ENCODE measurements around the gene DCTD.

Gene DCTD

GRCh38 chr4:182855312-182855711 is 61.9 kb downstream of the DCTD start:
- no peak overlapping the region for H2AFZ ChIP-seq (ENCODE audit: low read length)
- TF ChIP-seq EZH2 (optimal IDR thresholded peaks at IDR 0.05; ENCODE audit: low read depth, low read length) = no peak
- no peak for TF ChIP-seq EZH2phosphoT487 (IDR thresholded peaks at IDR 0.05; ENCODE audit: low read length)
- no peak for TF ChIP-seq CTCF (IDR thresholded peaks at IDR 0.05; ENCODE audit: low read length)
- H3F3A ChIP-seq (ENCODE audit: insufficient read depth, low read length) = no peaks in the 10 kb centered on the region
- H3K4me2 ChIP-seq (ENCODE audit: low read depth, low read length) = no peak overlapping the region
- no peaks in the 10 kb centered on the region for H3K9me3 ChIP-seq (replicated peaks; ENCODE audit: insufficient read depth, low read length)
- DNase-seq = no peak
- no peaks in the 10 kb centered on the region for H3K4me1 ChIP-seq (ENCODE audit: low read length)
- no peaks in the 10 kb centered on the region for H3K36me3 ChIP-seq (replicated peaks; ENCODE audit: insufficient read depth, low read length)
- no peak overlapping the region for H3K27ac ChIP-seq (ENCODE audit: low read length)
- no peak overlapping the region for H3K4me3 ChIP-seq (ENCODE audit: low read length)
- no peaks in the 10 kb centered on the region for H3K79me2 ChIP-seq (ENCODE audit: low read length)
- no peaks in the 10 kb centered on the region for H4K20me1 ChIP-seq (ENCODE audit: insufficient read depth, low read length)
- no peaks in the 10 kb centered on the region for H3K27me3 ChIP-seq (replicated peaks; ENCODE audit: insufficient read depth, low read length)
- H3K9ac ChIP-seq (ENCODE audit: low read length) = no peak overlapping the region
- no peaks in the 10 kb centered on the region for H3K9me2 ChIP-seq (replicated peaks; ENCODE audit: insufficient read depth, low read length)

GRCh38 chr4:182854466-182854865 is 62.7 kb downstream of the DCTD start:
- no peaks in the 10 kb centered on the region for H3K9me3 ChIP-seq (replicated peaks; ENCODE audit: insufficient read depth, low read length)
- no peak overlapping the region for H2AFZ ChIP-seq (ENCODE audit: low read length)
- no peak for DNase-seq
- no peaks in the 10 kb centered on the region for H3K4me1 ChIP-seq (ENCODE audit: low read length)
- no peaks in the 10 kb centered on the region for H4K20me1 ChIP-seq (ENCODE audit: insufficient read depth, low read length)
- no peak overlapping the region for H3K9ac ChIP-seq (ENCODE audit: low read length)
- no peak overlapping the region for H3K4me2 ChIP-seq (ENCODE audit: low read depth, low read length)
- no peaks in the 10 kb centered on the region for H3F3A ChIP-seq (ENCODE audit: insufficient read depth, low read length)
- no peaks in the 10 kb centered on the region for H3K27me3 ChIP-seq (replicated peaks; ENCODE audit: insufficient read depth, low read length)
- H3K27ac ChIP-seq (ENCODE audit: low read length) = no peak overlapping the region
- no peak overlapping the region for H3K4me3 ChIP-seq (ENCODE audit: low read length)
- H3K9me2 ChIP-seq (replicated peaks; ENCODE audit: insufficient read depth, low read length) = no peaks in the 10 kb centered on the region
- H3K79me2 ChIP-seq (ENCODE audit: low read length) = no peaks in the 10 kb centered on the region
- no peaks in the 10 kb centered on the region for H3K36me3 ChIP-seq (replicated peaks; ENCODE audit: insufficient read depth, low read length)
- TF ChIP-seq CTCF (IDR thresholded peaks at IDR 0.05; ENCODE audit: low read length) = no peak

- no peak for DNase-seq
- TF ChIP-seq EZH2 (optimal IDR thresholded peaks at IDR 0.05; ENCODE audit: low read depth, low read length) = no peak
- no peak for TF ChIP-seq CTCF (IDR thresholded peaks at IDR 0.05; ENCODE audit: low read length)
- TF ChIP-seq EZH2phosphoT487 (IDR thresholded peaks at IDR 0.05; ENCODE audit: low read length) = no peak
- no peaks in the 10 kb centered on the region for H3K9me2 ChIP-seq (replicated peaks; ENCODE audit: insufficient read depth, low read length)
- H3K27me3 ChIP-seq (replicated peaks; ENCODE audit: insufficient read depth, low read length) = no peaks in the 10 kb centered on the region
- no peaks in the 10 kb centered on the region for H4K20me1 ChIP-seq (ENCODE audit: insufficient read depth, low read length)
- no peaks in the 10 kb centered on the region for H3K9me3 ChIP-seq (replicated peaks; ENCODE audit: insufficient read depth, low read length)
- no peak overlapping the region for H2AFZ ChIP-seq (ENCODE audit: low read length)
- H3K9ac ChIP-seq (ENCODE audit: low read length) = no peak overlapping the region
- H3K4me3 ChIP-seq (ENCODE audit: low read length) = no peak overlapping the region
- no peaks in the 10 kb centered on the region for H3K79me2 ChIP-seq (ENCODE audit: low read length)
- no peaks in the 10 kb centered on the region for H3K36me3 ChIP-seq (replicated peaks; ENCODE audit: insufficient read depth, low read length)
- H3F3A ChIP-seq (ENCODE audit: insufficient read depth, low read length) = no peaks in the 10 kb centered on the region
- H3K4me2 ChIP-seq (ENCODE audit: low read depth, low read length) = no peak overlapping the region
- no peak overlapping the region for H3K27ac ChIP-seq (ENCODE audit: low read length)
- H3K4me1 ChIP-seq (ENCODE audit: low read length) = no peaks in the 10 kb centered on the region
Measured at GRCh38 chr4:182853731-182854330, 63.4 kb downstream of the DCTD start.

Measured in MM.1S (cell line).